D721Med (cell line): ENCODE data around the gene WRNIP1.

Experiments used
- DNase-seq: peaks from one replicate; pipeline ENCODE4 v3.0.0; 2011; ENCODE audit warnings: low spot score; ENCODE audit not compliant: insufficient read length
- FAIRE-seq: peaks from 2 replicates; lab custom pipeline; 2011; peaks lifted over from hg19 to GRCh38; lab: Jason Lieb, UNC
- CTCF ChIP-seq: IDR thresholded peaks from 2 replicates; pipeline ENCODE4 v1.5.1; 2012; ENCODE audit warnings: mild to moderate bottlenecking, control low read depth; ENCODE audit not compliant: insufficient read depth; ENCODE audit errors: missing control alignments

The WRNIP1 gene

GRCh38 chr6:2740581-2740980 is 24.6 kb upstream of the WRNIP1 start:
- no peak for TF ChIP-seq CTCF
- no peak for FAIRE-seq
- no peak for DNase-seq

- no peak for DNase-seq
- FAIRE-seq = no peak
- no peak for TF ChIP-seq CTCF
Measured at GRCh38 chr6:2741756-2742155, 23.4 kb upstream of the WRNIP1 start.

GRCh38 chr6:2743280-2744208 is 21.6 kb upstream of the WRNIP1 start:
- FAIRE-seq = no peak
- TF ChIP-seq CTCF = no peak

GRCh38 chr6:2744209-2744771 is 20.9 kb upstream of the WRNIP1 start:
- FAIRE-seq = no peak
- peak; percentile 49 for TF ChIP-seq CTCF
- no peak for DNase-seq

More at GRCh38 chr6:2743280-2744208, 21.6 kb upstream of the WRNIP1 start:
- DNase-seq = no peak

GRCh38 chr6:2744778-2745177 is 20.4 kb upstream of the WRNIP1 start:
- DNase-seq (no peak), FAIRE-seq (no peak)
- no peak for TF ChIP-seq CTCF

- no peak for DNase-seq
- FAIRE-seq = no peak
- TF ChIP-seq CTCF = no peak
Measured at GRCh38 chr6:2745246-2745645, 19.9 kb upstream of the WRNIP1 start.
